Peyer's patch (tissue), 4 donors: ENCODE results near the gene RFPL4A. TPM values are rescaled to one million over a fixed set of nuclear protein-coding genes. Genes with fewer than 3 reads are reported as not detected.
"Not testable (repeated sequence)": the region's sequence is repeated elsewhere in the genome, so short reads cannot be mapped to it uniquely, and the experiment has no call there.

ENCODE experiments used
- DNase-seq, 3 donors: peaks; one replicate each; pipeline ENCODE4 v3.0.0-alpha.2; 2017 to 2019
- H3K27ac ChIP-seq, 4 donors: fragments of 200-600 bp; sonication (generic); one replicate each; pipeline ENCODE4 v1.5.1; 2016 to 2019
- H3K27me3 ChIP-seq, 2 donors: fragments of 200-600 bp; sonication (generic); one replicate each; pipeline ENCODE4 v1.5.1; 2019
- H3K36me3 ChIP-seq, 3 donors: fragments of 200-600 bp; sonication (generic); one replicate each; pipeline ENCODE4 v1.5.1; 2016 to 2019
- H3K4me1 ChIP-seq, 4 donors: fragments of 200-600 bp; sonication (generic); one replicate each; pipeline ENCODE4 v1.5.1; 2016 to 2019
- H3K4me3 ChIP-seq, 4 donors: fragments of 200-600 bp; sonication (generic); 1 replicate in 3 of 4; 2 replicates in 1 of 4; pipeline ENCODE4 v1.5.1; 2016 to 2019; ENCODE audit warnings: mild to moderate bottlenecking in 1 of 4
- H3K9me3 ChIP-seq, 4 donors: fragments of 200-600 bp; sonication (generic); one replicate each; pipeline ENCODE4 v1.5.1; 2016 to 2019; ENCODE audit warnings: mild to moderate bottlenecking in 1 of 4
- CTCF ChIP-seq, 6 experiments: fragments of 450-650 bp in 4 of 6; fragments of 200-600 bp in 2 of 6; sonication (generic) in 1 of 6; IDR thresholded peaks; one replicate each; pipeline ENCODE4 v1.5.1; 2017 to 2019; ENCODE audit warnings: antibody characterized with exemption in 6 of 6, mild to moderate bottlenecking in 3 of 6, moderate library complexity in 1 of 6
- POLR2A ChIP-seq, 2 donors: fragments of 450-650 bp; IDR thresholded peaks; one replicate each; pipeline ENCODE4 v1.5.1; 2017; ENCODE audit warnings: antibody characterized with exemption in 2 of 2, mild to moderate bottlenecking in 2 of 2, moderate library complexity in 2 of 2
- total RNA-seq, 4 donors: library from RNA; depleted of rRNA; stranded (reverse); fragments of >200 nt; gene quantifications; one replicate each; pipeline ENCODE4 v1.1.0, GENCODE V29; 2016

The RFPL4A gene
- total RNA-seq, 4 donors from 2014 or later: 0.94 TPM; not detected in 3

- TF ChIP-seq CTCF (IDR thresholded peaks at IDR 0.05) (no peak), POLR2A (IDR thresholded peaks at IDR 0.05) (no peak)
- H3K27me3 ChIP-seq: no peaks in the 10 kb centered on the region
- H3K4me1 ChIP-seq: no peaks in the 10 kb centered on the region
- no peak overlapping the region for H3K27ac ChIP-seq
- no peaks in the 10 kb centered on the region for H3K36me3 ChIP-seq
- DNase-seq: peak in 1 of 3 donors; percentile 61
- no peaks in the 10 kb centered on the region for H3K9me3 ChIP-seq
- H3K4me3 ChIP-seq: no peak overlapping the region
Observed at GRCh38 chr19:55753401-55753800, 5.5 kb upstream of the RFPL4A start.

DNA sequence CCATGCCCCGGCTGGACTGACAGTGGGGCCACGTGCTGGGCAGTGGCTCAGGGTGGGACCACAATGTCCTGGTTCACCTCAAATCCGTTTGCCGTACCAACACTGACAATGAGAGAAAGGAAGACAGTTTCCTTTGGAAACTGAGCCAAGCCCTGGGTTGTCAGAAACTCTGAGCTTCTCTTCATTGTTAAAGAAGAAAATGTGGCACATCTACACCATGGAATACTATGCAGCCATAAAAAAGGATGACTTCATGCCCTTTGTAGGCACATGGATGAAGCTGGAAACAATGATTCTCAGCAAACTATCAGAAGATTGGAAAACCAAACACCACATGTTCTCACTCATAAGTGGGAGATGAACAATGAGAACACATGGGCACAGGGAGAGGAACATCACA lies 2.1 kb upstream of the RFPL4A start:
- not testable (repeated sequence) for H3K27ac ChIP-seq, H3K36me3 ChIP-seq, H3K9me3 ChIP-seq, H3K4me3 ChIP-seq, H3K4me1 ChIP-seq, H3K27me3 ChIP-seq, DNase-seq

- no peak for DNase-seq
- H3K4me1 ChIP-seq: no peaks in the 10 kb centered on the region
- no peak overlapping the region for H3K4me3 ChIP-seq
- no peaks in the 10 kb centered on the region for H3K27me3 ChIP-seq
- H3K9me3 ChIP-seq: no peaks in the 10 kb centered on the region
- H3K27ac ChIP-seq: no peak overlapping the region
- no peak for TF ChIP-seq CTCF (IDR thresholded peaks at IDR 0.05)
- no peak for TF ChIP-seq POLR2A (IDR thresholded peaks at IDR 0.05)
- no peaks in the 10 kb centered on the region for H3K36me3 ChIP-seq
Observed at GRCh38 chr19:55766466-55766865, 7.6 kb downstream of the RFPL4A start.

GRCh38 chr19:55768818-55769217 lies 9.9 kb downstream of the RFPL4A start, which contains the start of gene RFPL4AL1:
RFPL4AL1 (plus strand) TSS chr19:55769118; CDS start chr19:55771805, 2,687 bp downstream.
- not testable (repeated sequence) for H3K4me1 ChIP-seq, H3K27ac ChIP-seq, H3K9me3 ChIP-seq, H3K4me3 ChIP-seq, DNase-seq, H3K36me3 ChIP-seq, H3K27me3 ChIP-seq

DNA sequence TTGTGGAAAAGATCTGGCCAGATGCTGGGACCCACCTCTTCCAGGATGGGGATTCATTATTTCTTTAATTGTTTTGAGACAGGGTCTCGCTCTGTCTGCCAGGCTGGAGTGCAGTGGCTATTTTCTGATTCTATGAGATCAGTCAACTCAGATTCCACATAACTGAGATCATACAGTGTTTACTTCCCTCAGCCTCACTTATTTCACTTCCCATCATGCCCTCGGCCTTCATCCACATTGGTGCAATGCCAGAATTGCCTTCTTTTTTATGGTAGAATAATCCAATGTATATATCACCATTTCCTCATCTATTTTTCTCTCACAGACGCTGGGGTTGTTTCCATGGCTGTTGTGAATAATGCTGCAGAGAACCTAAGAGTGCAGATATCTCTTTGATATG lies 10.7 kb downstream of the RFPL4A start:
- DNase-seq, H3K4me3 ChIP-seq, H3K9me3 ChIP-seq, H3K27me3 ChIP-seq, H3K4me1 ChIP-seq, H3K27ac ChIP-seq, H3K36me3 ChIP-seq: not testable (repeated sequence)

DNA sequence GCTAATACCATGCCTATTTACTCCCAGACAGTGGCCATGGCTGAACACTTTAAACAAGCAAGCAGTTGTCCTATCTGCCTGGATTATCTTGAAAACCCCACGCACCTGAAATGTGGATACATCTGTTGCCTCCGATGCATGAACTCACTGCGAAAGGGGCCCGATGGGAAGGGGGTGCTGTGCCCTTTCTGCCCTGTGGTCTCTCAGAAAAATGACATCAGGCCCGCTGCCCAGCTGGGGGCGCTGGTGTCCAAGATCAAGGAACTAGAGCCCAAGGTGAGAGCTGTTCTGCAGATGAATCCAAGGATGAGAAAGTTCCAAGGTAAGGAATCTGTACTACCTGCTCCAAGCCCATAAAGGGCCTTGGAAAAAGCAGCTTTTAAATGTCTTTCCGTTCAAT lies 18.6 kb downstream of the RFPL4A start:
- TF ChIP-seq CTCF (IDR thresholded peaks at IDR 0.05) (no peak), POLR2A (IDR thresholded peaks at IDR 0.05) (no peak)
- DNase-seq: no peak
- Histone ChIP-seq H3K27me3 (no peaks in the 10 kb centered on the region), H3K27ac (no peak overlapping the region), H3K4me3 (no peak overlapping the region), H3K36me3 (no peaks in the 10 kb centered on the region), H3K4me1 (no peaks in the 10 kb centered on the region), H3K9me3 (no peaks in the 10 kb centered on the region)

GRCh38 chr19:55778331-55778730 lies 19.4 kb downstream of the RFPL4A start:
- Histone ChIP-seq H3K36me3 (no peaks in the 10 kb centered on the region), H3K4me1 (no peaks in the 10 kb centered on the region), H3K4me3 (no peak overlapping the region), H3K27me3 (no peaks in the 10 kb centered on the region), H3K9me3 (no peaks in the 10 kb centered on the region), H3K27ac (no peak overlapping the region)
- no peak for DNase-seq
- no peak for TF ChIP-seq POLR2A (IDR thresholded peaks at IDR 0.05)
- no peak for TF ChIP-seq CTCF (IDR thresholded peaks at IDR 0.05)
